Caco-2 (cell line): ENCODE measurements around the gene NAT8L. TPM values are rescaled to one million over a fixed set of nuclear protein-coding genes. Genes with fewer than 3 reads are reported as not detected.
"Not testable (repeated sequence)": the region's sequence is repeated elsewhere in the genome, so short reads cannot be mapped to it uniquely, and the experiment has no call there.

Experiments
- BruUV-seq: library from RNA; stranded (reverse); fragments of 400-500 nt; replicated peaks from 2 replicates; lab custom pipeline; 2021; lab: Mats Ljungman, UMichigan
- CTCF ChIA-PET: fragments of 300-600 bp; sonication (Branson Sonifier 250); formaldehyde crosslinking; loops from one replicate; lab custom pipeline; 2022; ENCODE audit warnings: antibody characterized with exemption; lab: Charles Lee
- POLR2A ChIA-PET: fragments of 300-600 bp; sonication (Branson Sonifier 250); formaldehyde crosslinking; loops from one replicate; lab custom pipeline; 2022; ENCODE audit warnings: antibody characterized with exemption; lab: Charles Lee
- DNase-seq, 2 experiments: peaks; one replicate each; pipeline versions ENCODE4 v3.0.0 to v3.0.0-alpha.2; 2020 to 2022
- H3K27me3 ChIP-seq: replicated peaks from 2 replicates; pipeline ENCODE4 v1.6.0; 2011; ENCODE audit warnings: low read length; ENCODE audit not compliant: control insufficient read depth, insufficient read depth
- H3K36me3 ChIP-seq: 2 replicates; pipeline ENCODE4 v1.5.1; 2011; ENCODE audit warnings: low read length; ENCODE audit not compliant: control insufficient read depth, insufficient read depth
- H3K4me1 ChIP-seq: fragments of 250-450 bp; sonication (Bioruptor Pico); 2 replicates; pipeline ENCODE4 v1.5.1; 2020; ENCODE audit warnings: mild to moderate bottlenecking
- H3K4me3 ChIP-seq: 2 replicates; pipeline ENCODE4 v1.5.1; 2011; ENCODE audit warnings: low read depth, mild to moderate bottlenecking, control low read depth, low read length
- H3K9me3 ChIP-seq: fragments of 250-450 bp; sonication (Bioruptor Pico); 2 replicates; pipeline ENCODE4 v1.5.1; 2020; ENCODE audit warnings: mild to moderate bottlenecking, moderate library complexity
- H3K27ac Mint-ChIP-seq: one replicate; pipeline ENCODE4 v1.8.0; 2022; ENCODE audit warnings: mixed read lengths; ENCODE audit not compliant: unreplicated experiment
- H3K27me3 Mint-ChIP-seq: one replicate; pipeline ENCODE4 v1.8.0; 2022; ENCODE audit warnings: mixed read lengths; ENCODE audit not compliant: insufficient read depth, unreplicated experiment
- H3K36me3 Mint-ChIP-seq: one replicate; pipeline ENCODE4 v1.8.0; 2022; ENCODE audit warnings: mild to moderate bottlenecking, mixed read lengths; ENCODE audit not compliant: insufficient read depth, unreplicated experiment
- H3K4me1 Mint-ChIP-seq: one replicate; pipeline ENCODE4 v1.8.0; 2022; ENCODE audit warnings: low read depth, mixed read lengths; ENCODE audit not compliant: unreplicated experiment
- H3K4me3 Mint-ChIP-seq: one replicate; pipeline ENCODE4 v1.8.0; 2022; ENCODE audit warnings: mild to moderate bottlenecking, moderate library complexity, mixed read lengths; ENCODE audit not compliant: unreplicated experiment
- H3K9me3 Mint-ChIP-seq: one replicate; pipeline ENCODE4 v1.8.0; 2022; ENCODE audit warnings: mixed read lengths; ENCODE audit not compliant: unreplicated experiment
- CTCF ChIP-seq, 2 experiments: fragments of 200-600 bp in 1 of 2; IDR thresholded peaks; 1 replicate in 1 of 2; 2 replicates in 1 of 2; pipeline versions ENCODE4 v1.5.1 to v1.8.0; 2011 to 2022; ENCODE audit warnings: antibody characterized with exemption in 1 of 2, control low read depth in 1 of 2, inconsistent platforms in 1 of 2, low read depth in 1 of 2, low read length in 1 of 2, mild to moderate bottlenecking in 1 of 2, moderate library complexity in 1 of 2; ENCODE audit not compliant: insufficient read depth in 1 of 2, severe bottlenecking in 1 of 2, unreplicated experiment in 1 of 2
- intact Hi-C: fragments of 100-400 bp; cut with micrococcal nuclease; formaldehyde crosslinking; loops from one replicate; pipeline ENCODE4 v1.10.0; 2022; ENCODE audit not compliant: unreplicated experiment
- total RNA-seq: library from RNA; stranded (reverse); gene quantifications from 2 replicates; pipeline ENCODE4 v1.2.3, GENCODE V29; 2022

NAT8L gene
- total RNA-seq, 1 experiment from 2014 or later, result 6.2 TPM

- H3K36me3 Mint-ChIP-seq, result peaks cover 16% of the 10 kb centered on the region
- POLR2A ChIA-PET, result no interaction called here
- peaks cover 6% of the 10 kb centered on the region for H3K4me1 Mint-ChIP-seq
- no peak overlapping the region for H3K4me3 Mint-ChIP-seq
- H3K9me3 ChIP-seq, result no peaks in the 10 kb centered on the region
- H3K9me3 Mint-ChIP-seq, result no peaks in the 10 kb centered on the region
- CTCF ChIA-PET, result interaction anchor here (0.6 kb wide), 2 partner anchors 25 to 459 kb away, joined by 4 to 5 read pairs; no protein-coding TSS in a partner anchor
- no peaks in the 10 kb centered on the region; the same call in 1 of the 2 replicates for H3K36me3 ChIP-seq
- no peak for DNase-seq
- intact Hi-C loops, result no loop called here
- TF ChIP-seq CTCF (IDR thresholded peaks at IDR 0.05; ENCODE audit: insufficient read depth in 1 of 2, low read depth in 1 of 2, low read length in 1 of 2, severe bottlenecking in 1 of 2, unreplicated experiment in 1 of 2), result no peak
- no peaks in the 10 kb centered on the region for H3K27me3 ChIP-seq
- H3K4me3 ChIP-seq, result no peak overlapping the region
- H3K27me3 Mint-ChIP-seq, result no peaks in the 10 kb centered on the region
- H3K4me1 ChIP-seq, result no peaks in the 10 kb centered on the region
- no TSS peak for BruUV-seq
- no peak overlapping the region for H3K27ac Mint-ChIP-seq
Measured at GRCh38 chr4:2011583-2011982, 47.5 kb upstream of the NAT8L start.

GRCh38 chr4:2015008-2015407 lies 44.1 kb upstream of the NAT8L start:
- peaks cover 5% of the 10 kb centered on the region for H3K36me3 Mint-ChIP-seq
- no peak for TF ChIP-seq CTCF (IDR thresholded peaks at IDR 0.05; ENCODE audit: insufficient read depth in 1 of 2, low read depth in 1 of 2, low read length in 1 of 2, severe bottlenecking in 1 of 2, unreplicated experiment in 1 of 2)
- H3K9me3 ChIP-seq, result no peaks in the 10 kb centered on the region
- no peaks in the 10 kb centered on the region for H3K9me3 Mint-ChIP-seq
- POLR2A ChIA-PET, result no interaction called here
- no peak for DNase-seq
- no peaks in the 10 kb centered on the region for H3K27me3 ChIP-seq
- H3K27me3 Mint-ChIP-seq, result no peaks in the 10 kb centered on the region
- CTCF ChIA-PET, result no interaction called here
- no peak overlapping the region for H3K4me3 Mint-ChIP-seq
- intact Hi-C loops, result no loop called here
- no peak overlapping the region for H3K27ac Mint-ChIP-seq
- peaks cover 2% of the 10 kb centered on the region for H3K4me1 Mint-ChIP-seq
- no peak overlapping the region for H3K4me3 ChIP-seq
- no peaks in the 10 kb centered on the region for H3K4me1 ChIP-seq
- H3K36me3 ChIP-seq, result no peaks in the 10 kb centered on the region
- BruUV-seq, result no TSS peak

- DNase-seq, result peak; percentile 28 to 66
- Mint-ChIP-seq H3K4me3 (peak overlapping the region; percentile 28), H3K27ac (peak overlapping the region; percentile 79)
- H3K27me3 ChIP-seq, H3K9me3 ChIP-seq, H3K36me3 Mint-ChIP-seq, H3K4me1 Mint-ChIP-seq, H3K36me3 ChIP-seq, H3K27me3 Mint-ChIP-seq, H3K4me1 ChIP-seq, BruUV-seq, intact Hi-C loops, H3K9me3 Mint-ChIP-seq, CTCF ChIA-PET, H3K4me3 ChIP-seq: not testable (repeated sequence)
- POLR2A ChIA-PET, result interaction anchor here (0.6 kb wide), 1 partner anchor 15 kb away, joined by 3 read pairs; no protein-coding TSS in a partner anchor
Measured at GRCh38 chr4:2021358-2022018, 37.6 kb upstream of the NAT8L start.
